Measurements from ENCODE around the gene ENG. TPM values are rescaled to one million over a fixed set of nuclear protein-coding genes. Genes with fewer than 3 reads are reported as not detected.

Gene ENG
- total and polyA plus RNA-seq, 10 donors, result 29.2 to 334 (median 222) TPM

GRCh38 chr9:127778280-127779135 lies 76.0 kb downstream of the ENG start, which contains the start of gene SH2D3C:
Gene SH2D3C, minus strand, starts transcription at chr9:127778666. Its CDS starts 39 bp downstream, at chr9:127778627.
- 8 to 37% (median 18%) methylated on average over 12 to 13 of the region's 13 CpGs for WGBS, 5 donors
- intact Hi-C loops (cut with DNase I; ENCODE audit: low total_unique reads), result no loop called here
- Histone ChIP-seq H3K27ac (peak within 1 kb of the TSS; percentile 88 to 99 (median 95)), H3K4me1 (peaks cover 36 to 99% (median 82%) of the 10 kb centered on the region in 6 donors), H3K4me3 (peak within 1 kb of the TSS; percentile 48 to 83 (median 61)), H3K36me3 (peaks cover 0 to 18% (median 9%) of the 10 kb centered on the region in 6 donors), H3K9me3 (no peaks in the 10 kb centered on the region), H3K27me3 (replicated peaks in 1 of 7) (no peaks in the 10 kb centered on the region)
- DNase-seq, result peak; percentile 94
- no peak for TF ChIP-seq POLR2A (IDR thresholded peaks at IDR 0.05)
- peak; percentile 73 to 83 (median 77) for TF ChIP-seq POLR2AphosphoS5 (IDR thresholded peaks at IDR 0.05)
- peak in 1 of 11 experiments; percentile 9 for TF ChIP-seq CTCF (IDR thresholded peaks at IDR 0.05 in 8 of 11, conservative IDR thresholded peaks at IDR 0.05 in 3 of 11)

GRCh38 chr9:127777368-127777980 lies 77.0 kb downstream of the ENG start:
- TF ChIP-seq CTCF (IDR thresholded peaks at IDR 0.05 in 8 of 11, conservative IDR thresholded peaks at IDR 0.05 in 3 of 11) (no peak), POLR2AphosphoS5 (IDR thresholded peaks at IDR 0.05) (no peak)
- 24 to 33% (median 28%) methylated on average over 17 to 18 of the region's 18 CpGs for WGBS, 5 donors
- H3K36me3 ChIP-seq, result peaks cover 0 to 29% (median 19%) of the 10 kb centered on the region in 6 donors
- intact Hi-C loops (cut with DNase I; ENCODE audit: low total_unique reads), result no loop called here
- H3K4me3 ChIP-seq, result peak overlapping the region; percentile 48 to 83 (median 61)
- no peaks in the 10 kb centered on the region for H3K27me3 ChIP-seq (replicated peaks in 1 of 7)
- H3K4me1 ChIP-seq, result peaks cover 26 to 99% (median 77%) of the 10 kb centered on the region in 6 donors
- DNase-seq, result peak; percentile 83
- peak overlapping the region; percentile 88 to 99 (median 95) for H3K27ac ChIP-seq
- H3K9me3 ChIP-seq, result no peaks in the 10 kb centered on the region

GRCh38 chr9:127776924-127777289 lies 77.6 kb downstream of the ENG start:
- H3K9me3 ChIP-seq, result no peaks in the 10 kb centered on the region
- no peaks in the 10 kb centered on the region for H3K27me3 ChIP-seq (replicated peaks in 1 of 7)
- H3K4me3 ChIP-seq, result peak overlapping the region; percentile 48 to 83 (median 61)
- H3K27ac ChIP-seq, result peak overlapping the region; percentile 33 to 99 (median 92)
- WGBS, 5 donors, result 8 to 50% (median 22%) methylated on average over 5 of the region's 5 CpGs
- DNase-seq, result no peak
- intact Hi-C loops (cut with DNase I; ENCODE audit: low total_unique reads), result no loop called here
- TF ChIP-seq POLR2AphosphoS5 (IDR thresholded peaks at IDR 0.05), result no peak
- TF ChIP-seq CTCF (IDR thresholded peaks at IDR 0.05 in 8 of 11, conservative IDR thresholded peaks at IDR 0.05 in 3 of 11), result no peak
- TF ChIP-seq POLR2A (IDR thresholded peaks at IDR 0.05), result no peak
- H3K36me3 ChIP-seq, result peaks cover 0 to 34% (median 22%) of the 10 kb centered on the region in 6 donors
- peaks cover 23 to 99% (median 75%) of the 10 kb centered on the region in 6 donors for H3K4me1 ChIP-seq
